ENCODE measurements around the gene HEATR5B.
"Not testable (repeated sequence)": the region's sequence is repeated elsewhere in the genome, so short reads cannot be mapped to it uniquely, and the experiment has no call there.

Gene HEATR5B

DNA sequence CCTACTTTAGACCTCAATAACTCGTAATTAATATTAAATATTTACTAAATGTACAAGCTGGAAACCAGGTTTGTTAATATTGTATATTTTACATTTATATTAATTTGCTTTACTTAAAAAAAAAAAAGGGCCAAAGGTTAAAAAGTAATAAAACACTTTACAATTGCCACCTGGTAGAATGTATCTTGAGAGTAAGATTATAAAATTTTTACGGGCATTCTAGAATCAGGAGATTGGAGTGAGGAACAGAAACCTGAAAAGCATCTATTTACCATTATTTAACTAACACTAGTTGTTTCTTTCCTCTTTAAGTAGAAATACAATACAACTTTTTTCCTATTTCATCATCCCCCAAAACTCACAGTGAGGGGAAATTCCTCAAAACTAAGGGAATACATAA, 102.3 kb downstream of the HEATR5B start:
- DNase-seq (ENCODE audit: low read depth): no peak

DNA sequence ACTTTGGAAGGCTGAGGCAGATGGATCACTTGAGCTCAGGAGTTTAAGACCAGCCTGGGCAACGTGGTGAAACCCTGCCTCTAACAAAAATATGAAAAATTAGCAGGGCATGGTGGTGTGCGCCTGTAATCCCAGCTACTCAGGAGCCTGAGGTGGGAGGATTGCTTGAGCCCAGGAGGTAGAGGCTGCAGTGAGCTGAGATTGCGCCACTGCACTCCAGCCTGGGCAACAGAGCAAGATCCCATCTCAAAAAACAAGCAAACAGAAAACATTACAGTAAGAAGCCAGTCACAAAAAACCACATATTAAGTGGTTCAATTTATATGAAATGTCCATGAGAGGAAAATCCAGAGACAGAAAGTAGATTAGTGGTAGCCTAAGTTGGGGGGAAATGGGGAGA, 105.2 kb downstream of the HEATR5B start:
- DNase-seq (ENCODE audit: low read depth): not testable (repeated sequence)

DNA sequence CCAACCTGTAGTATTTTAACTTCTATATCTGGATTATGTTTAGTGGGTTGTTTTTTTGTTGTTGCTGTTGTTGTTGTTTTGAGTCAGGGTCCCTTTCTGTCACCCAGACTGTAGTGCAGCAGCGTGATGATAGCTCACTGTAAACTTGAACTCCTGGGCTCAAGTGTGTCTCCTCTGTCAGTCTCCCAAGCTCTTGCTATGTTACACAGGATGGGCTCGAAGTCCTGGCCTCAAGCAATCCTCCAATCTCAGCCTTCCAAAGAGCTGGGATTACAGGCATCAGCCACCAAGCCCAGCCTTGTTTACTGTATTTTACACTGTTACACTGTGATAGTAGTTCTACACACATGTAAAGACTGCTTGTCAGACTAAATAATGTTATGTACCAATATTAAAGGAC, 108.1 kb downstream of the HEATR5B start:
- DNase-seq (ENCODE audit: low read depth): no peak

DNA sequence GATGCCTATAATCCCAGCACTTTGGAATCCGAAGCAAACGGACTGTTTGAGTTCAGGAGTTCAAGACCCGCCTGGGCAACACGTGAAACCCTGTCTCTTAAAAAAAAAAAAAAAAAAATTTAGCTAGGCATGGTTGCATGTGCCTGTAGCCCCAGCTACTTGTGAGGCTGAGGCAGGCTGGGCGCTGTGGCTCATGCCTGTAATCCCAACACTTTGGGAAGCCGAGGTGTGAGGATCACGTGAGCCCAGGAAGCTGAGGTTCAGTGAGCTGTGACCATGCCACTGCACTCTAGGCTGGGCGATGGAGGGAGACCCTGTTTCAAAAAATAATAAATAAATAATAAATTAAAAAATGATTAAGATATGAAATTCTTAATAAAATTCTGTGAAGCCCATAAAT, 108.9 kb downstream of the HEATR5B start:
- no peak for DNase-seq (ENCODE audit: low read depth)

DNA sequence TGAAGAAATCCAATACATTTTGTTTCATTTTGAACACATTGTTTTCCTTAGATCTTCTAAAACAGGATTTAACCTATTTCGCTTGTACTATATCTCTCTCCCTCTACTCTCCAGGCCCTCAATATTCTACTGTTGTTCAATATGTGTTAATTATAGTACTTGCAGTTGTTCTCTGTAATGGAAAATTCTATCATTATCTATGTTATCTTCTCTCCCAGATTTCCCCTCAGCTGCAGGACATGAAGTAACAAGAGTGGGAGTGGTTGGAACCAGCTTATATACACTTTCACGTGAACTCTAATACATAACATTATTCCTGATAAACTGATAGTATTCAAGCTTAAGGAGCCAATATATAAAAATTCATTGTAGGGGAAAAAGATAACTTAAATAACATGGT, 110.9 kb downstream of the HEATR5B start:
- no peak for DNase-seq (ENCODE audit: low read depth)

DNA sequence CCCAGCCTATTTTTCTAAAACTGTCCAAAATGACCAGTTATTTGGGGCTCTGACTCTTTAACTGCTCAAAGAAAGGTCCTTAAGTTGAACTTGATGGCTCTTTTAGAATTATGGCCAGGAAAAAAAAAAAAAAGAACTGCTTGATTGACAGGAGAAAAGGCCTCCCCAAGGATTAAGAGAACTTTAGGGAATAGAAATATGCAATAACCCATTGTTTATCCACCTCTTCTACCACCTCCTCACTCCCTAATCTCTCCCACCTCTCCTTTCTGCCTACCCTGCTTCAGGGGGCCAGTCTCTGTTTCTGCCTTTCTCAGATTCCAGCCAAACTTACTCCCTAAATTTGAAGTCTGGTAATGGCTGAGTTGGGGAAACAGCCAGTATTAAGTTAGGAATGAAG, 112.2 kb downstream of the HEATR5B start:
- DNase-seq (ENCODE audit: low read depth): no peak

DNA sequence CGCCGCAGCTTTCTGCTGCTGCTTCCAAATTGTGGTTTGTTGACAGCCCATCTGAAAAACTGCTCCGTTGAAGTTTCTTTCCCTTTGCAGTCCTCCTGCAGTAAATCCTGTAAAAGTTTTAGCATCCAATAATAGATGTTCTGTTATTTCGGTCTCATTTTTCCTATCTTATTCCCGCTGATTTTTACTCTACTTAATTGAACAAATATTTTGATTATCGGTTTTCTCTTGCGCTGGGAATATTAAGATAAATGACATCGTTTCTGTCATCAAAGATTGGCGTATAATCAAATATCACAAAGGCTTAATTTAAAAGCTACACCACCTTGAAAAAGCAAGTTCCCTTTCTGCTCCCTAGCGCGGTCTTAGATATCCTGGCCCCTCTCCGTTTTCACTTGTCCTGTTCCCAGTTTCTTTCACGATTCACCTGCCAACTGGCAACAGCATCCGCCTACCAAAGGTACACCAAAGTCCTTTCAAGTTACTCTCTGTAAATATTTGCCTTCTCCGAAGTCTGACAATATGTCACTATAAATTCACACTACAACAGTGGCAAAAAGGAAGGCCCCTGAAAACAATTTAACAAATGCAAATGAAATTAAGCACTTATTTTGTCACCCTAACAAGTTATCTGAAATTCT, 116.8 kb downstream of the HEATR5B start:
- no peak for DNase-seq (ENCODE audit: low read depth)

DNA sequence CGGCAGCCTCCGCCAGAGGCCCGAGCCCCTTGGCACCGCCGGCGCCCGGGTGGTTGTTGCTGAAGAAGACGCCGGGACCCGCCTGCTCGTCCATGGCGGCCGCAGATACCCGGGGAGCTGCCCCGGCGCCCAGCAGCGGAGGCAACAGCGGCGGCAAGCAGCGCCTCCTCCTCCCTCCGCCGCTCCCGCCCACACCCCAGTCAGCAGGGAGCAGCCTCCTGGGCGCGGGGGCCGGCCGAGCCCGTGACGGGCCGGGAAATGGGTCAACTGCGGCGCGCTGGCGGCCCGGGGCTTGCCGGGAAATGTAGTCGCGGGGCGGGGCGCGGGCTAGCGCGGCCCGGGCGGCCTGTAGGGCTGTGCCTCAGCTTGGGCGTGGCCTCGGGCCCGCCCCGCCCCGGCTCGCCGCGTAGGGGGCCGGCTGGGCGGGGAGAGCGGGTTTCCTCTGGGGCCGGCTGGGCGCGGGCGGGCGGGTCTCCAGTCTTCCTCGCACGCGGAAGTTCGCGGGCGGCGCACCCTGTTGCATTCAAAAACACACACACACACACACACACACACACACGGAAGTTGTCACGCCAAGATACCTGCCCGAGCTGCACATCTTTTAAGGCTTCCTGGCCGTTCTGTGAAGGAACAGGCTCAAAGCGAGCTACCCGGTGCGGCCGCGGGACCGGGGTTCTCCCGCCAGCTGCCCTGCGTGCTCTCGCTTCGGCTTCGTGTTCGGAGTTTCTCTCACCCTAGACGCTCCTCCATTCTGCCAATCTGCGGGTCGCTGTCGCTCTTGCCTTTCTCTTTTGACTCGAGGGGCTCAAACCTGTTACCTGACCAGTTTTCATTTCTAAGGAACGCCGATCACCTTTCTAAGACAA, 117.6 kb downstream of the HEATR5B start, which contains the start of gene STRN:
Gene STRN (minus strand): TSS at position 167 of the 866 bp plus-strand sequence. CDS start 73 bp downstream, at position 94.
- DNase-seq (ENCODE audit: low read depth): peak; percentile 71

DNA sequence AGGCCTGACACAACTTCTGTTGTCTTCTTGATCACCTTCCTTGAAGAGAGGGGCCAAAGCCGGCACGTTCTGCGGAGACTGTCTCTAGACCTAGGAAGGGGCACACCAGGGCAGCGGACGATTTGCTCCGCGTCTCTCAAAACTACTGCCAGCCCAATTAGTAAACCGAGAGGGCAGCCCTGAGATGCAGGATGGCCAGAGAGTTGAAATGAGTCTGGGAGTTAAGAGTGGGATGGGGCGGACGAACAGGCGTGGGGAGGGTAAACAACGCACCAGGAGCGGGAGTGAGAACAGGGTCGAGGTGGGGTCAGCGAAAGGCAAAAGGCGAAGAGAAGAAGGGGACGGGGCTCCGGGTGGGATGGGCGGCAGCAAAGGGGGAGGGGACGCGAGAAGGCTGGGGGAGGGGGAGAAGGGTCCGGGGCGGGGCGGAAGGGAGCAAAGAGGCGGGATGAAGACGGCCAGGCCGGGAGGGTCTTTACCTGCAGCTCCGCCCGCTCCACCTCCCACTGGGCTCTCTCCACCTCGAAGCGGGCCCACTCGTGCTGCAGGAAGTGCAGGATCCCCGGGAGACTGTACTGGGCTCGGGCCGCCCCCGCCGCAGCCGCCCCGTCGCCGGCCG, 118.3 kb downstream of the HEATR5B start:
- no peak for DNase-seq (ENCODE audit: low read depth)

DNA sequence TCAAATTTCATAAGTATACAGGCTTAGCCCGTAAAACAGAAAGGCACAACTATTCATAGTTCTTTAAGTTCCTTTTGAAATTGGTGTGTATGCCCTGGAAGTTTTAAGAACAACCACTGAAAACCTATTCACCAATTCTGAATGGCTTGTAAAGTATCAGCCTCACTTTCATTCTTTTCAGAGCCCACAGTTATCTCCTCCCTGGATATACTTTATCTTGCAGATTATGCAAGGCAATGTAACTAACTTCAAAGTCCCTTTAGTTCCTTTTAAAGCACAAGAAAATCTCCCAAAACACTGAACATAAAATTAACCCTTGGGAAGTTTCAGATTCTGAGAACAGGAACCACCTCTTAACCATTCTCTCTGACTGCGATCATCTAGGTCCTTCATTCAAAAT, 119.0 kb downstream of the HEATR5B start:
- no peak for DNase-seq (ENCODE audit: low read depth)

DNA sequence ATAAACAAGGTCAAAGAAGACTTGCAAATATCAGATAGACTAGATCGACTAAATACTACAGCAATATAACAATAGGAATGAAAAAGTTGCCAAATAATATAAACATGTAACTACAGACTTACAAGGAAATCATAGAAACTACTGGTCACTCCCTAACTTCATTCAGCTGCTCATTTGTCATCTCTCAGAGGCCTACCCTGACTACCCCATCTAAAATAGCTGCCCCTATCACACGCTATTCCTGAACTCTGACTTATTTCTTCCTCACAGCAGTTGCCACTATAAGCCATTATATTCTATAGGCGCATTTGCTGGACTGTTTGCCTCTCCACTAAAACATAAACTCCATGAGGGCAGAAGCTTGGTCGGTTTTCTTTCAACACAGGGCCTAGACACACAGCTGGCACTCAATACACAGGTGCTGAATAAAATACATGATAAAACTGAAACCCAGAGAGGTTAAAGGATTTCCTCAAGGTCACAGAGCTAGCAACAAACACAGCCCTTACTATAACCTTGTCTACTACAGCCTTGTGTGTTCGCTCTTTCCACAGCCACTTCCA, 119.6 kb downstream of the HEATR5B start:
- no peak for DNase-seq (ENCODE audit: low read depth)

DNA sequence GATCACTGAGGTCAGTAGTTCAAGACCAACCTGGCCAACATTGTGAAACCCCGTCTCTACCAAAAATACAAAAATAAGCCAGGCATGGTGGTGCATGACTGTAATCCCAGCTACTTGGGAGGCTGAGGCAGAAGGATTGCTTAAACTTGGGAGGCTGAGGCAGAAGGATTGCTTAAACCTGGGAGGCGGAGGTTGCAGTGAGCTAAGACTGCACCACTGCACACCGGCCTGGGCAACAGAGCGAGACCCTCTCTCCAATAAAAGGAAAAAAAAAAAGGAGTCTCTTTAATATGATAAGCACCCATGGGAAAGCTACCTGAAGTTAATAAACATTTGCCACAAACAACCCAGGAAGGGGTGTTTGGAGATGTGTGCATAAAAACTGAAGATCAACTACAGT, 120.4 kb downstream of the HEATR5B start:
- DNase-seq (ENCODE audit: low read depth): no peak

DNA sequence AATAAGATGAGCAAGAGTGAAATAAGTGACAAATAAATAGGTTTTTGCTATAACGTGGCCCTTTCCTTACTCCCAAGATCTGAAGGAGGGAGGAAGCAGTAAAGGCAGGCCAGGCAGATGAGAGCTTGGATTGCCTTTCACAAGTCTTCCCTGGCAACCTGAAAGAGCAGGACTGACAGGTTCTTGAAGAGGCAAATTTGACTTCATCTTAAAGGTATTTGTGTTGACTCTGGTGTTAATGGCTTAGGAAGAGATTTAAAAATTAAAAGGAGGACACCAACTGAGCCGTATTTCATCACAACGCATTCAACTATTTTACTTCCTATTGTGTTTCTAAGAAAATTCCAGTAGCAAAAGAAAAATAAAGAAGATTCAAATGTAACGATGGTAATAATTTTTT, 121.1 kb downstream of the HEATR5B start:
- DNase-seq (ENCODE audit: low read depth): no peak

DNA sequence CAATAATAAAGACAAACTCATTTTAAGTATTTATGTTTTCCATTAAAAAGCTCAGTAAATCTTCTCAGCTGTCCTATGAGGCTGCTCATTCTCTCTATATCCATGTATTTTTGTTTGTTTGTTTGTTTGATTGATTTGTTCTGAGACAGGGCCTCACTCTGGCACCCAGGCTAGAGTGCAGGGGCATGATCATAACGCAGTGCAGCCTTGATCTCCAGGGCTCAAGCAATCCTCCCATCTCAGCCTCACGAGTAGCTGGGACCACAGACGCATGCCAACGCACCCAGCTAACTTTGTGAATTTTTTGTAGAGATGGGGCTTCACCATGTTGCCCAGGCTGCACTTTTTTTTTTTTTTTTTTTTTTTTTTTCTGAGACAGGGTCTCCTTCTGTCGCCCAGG, 123.4 kb downstream of the HEATR5B start:
- DNase-seq (ENCODE audit: low read depth): no peak

DNA sequence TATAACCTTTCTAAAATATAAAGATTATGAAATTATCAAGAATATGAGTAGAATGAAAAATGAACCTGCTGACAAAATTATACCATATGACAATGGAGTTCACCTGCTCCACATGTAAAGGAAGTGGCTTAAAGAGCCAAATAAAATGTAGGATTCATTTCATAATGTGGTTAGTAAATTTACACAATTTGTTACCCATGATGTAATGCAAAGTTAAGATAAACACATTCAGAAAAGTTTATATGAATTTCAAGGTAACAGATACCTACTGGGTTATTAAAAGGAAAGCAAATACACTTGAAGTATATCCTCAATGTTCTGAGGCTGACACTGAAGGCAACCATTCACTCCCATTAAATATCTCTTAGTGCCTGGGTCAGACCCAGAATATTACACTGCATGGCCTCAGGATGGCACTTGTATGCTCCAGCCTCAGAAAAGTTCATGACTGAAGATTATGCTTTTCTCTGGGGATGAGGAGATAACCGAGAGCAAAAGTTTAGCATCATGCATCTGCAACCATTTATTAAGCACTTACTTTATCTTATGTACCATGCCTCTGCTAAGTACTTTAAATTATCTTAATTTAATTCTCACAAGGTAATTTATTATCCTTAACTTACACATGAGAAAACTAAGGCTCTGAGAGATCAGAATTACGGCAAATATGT, 124.0 kb downstream of the HEATR5B start:
- no peak for DNase-seq (ENCODE audit: low read depth)

DNA sequence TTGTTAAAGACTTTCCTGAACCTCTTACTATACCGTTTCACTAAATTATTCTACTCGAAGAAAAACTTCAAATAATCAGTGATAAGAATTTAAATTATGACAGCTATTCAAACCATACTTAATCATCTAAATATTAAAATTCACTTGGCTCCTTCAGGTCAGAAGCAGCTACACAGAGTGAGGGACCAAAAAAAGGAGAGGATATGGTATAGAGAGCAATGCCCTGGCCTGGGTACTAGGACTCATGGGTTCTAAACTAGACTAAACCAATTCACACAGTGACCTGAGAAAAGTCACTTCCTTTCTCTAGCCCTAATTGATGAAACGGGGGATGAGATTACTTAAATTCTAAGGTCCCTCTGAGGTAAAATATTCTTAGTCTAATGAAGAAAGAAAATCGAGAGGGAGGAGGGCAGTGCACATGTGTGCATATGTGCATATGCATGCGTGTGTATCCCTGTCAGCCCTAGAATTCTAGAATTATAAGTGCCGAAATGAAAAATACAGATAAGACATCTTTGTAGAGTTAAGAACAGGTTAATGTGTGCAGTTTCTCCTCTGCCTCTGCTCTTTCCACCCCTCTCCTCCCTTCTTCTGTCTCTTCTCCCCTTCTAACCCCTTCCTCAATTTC, 129.1 kb downstream of the HEATR5B start:
- no peak for DNase-seq (ENCODE audit: low read depth)

DNA sequence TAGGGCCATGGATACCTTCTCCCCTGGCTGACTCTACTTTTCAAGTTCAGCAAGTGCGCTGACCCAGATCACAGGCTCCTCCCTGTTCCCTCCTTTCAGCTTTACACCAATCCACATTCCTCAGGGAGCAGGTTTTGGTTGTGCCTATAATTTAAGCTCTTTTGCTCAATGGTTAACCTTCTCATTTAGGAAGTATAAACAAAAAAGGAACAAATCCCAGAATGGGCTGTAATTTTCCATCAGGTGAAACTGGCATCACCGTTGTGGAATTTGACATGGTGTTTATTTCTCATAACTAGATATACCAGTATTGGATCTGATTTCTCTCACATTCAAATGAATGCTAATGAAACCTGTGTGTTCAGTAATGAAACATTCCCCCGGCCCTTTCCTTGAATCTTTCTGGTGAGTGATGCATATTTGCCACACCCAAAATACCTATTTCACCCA, 131.4 kb downstream of the HEATR5B start:
- DNase-seq (ENCODE audit: low read depth): no peak

DNA sequence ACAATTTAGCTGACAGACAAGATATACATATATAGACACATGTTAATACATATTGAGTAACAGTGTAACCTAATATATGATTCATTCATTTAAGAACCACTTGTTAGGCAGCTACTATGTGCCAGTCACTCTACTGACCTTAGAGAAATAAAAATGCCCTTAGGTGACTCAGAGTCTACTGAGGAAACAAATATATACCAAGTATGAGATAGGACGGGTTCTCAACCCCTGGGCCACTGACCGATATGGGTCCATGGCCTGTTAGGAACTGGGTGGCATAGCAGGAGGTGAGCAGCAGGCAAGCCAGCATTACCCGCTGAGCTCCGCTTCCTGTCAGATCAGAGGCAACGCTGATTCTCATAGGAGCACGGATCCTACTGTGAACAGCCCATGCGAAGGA, 132.6 kb downstream of the HEATR5B start:
- DNase-seq (ENCODE audit: low read depth): peak; percentile 10

DNA sequence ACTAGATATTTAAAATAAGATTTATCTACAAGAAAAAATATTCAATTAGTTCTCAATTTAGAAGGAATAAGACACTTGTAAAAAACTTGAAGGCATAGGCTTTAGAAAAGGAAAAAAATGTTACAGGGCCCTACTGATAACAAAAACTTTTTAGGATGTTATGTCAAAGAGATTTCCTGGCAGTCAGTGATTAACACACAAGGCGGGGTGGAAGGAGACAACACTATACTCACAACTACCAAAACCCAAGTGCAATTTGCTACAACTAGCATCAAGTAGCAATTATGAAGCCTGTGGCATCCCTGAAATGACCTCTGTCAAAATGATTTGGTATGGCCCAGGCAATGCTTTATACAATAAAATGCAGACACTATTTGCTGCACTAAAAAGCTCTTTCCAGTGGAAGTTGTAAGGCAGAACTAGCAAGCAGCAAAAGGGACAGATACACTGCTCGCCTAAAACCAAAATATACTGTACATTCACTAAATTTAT, 133.1 kb downstream of the HEATR5B start:
- no peak for DNase-seq (ENCODE audit: low read depth)

DNA sequence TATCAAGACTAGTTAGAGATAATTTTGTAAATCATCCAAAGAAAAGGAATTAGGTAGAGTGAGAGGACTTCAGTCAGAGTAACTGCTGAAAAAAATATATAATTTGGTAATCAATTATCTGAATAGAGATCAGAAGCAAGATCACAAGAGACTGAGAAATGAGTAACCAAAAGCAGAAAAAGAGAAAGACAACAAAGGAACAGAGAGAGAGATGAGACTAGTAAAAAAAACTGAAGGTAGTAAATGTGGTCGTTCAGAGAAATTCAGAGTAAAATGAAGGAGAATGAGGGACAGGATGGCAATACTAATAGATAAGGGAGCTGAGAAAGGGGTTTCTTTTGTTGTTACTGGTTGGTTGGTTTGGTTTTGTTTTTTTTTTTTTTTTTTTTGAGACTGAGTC, 134.3 kb downstream of the HEATR5B start:
- DNase-seq (ENCODE audit: low read depth): no peak

DNA sequence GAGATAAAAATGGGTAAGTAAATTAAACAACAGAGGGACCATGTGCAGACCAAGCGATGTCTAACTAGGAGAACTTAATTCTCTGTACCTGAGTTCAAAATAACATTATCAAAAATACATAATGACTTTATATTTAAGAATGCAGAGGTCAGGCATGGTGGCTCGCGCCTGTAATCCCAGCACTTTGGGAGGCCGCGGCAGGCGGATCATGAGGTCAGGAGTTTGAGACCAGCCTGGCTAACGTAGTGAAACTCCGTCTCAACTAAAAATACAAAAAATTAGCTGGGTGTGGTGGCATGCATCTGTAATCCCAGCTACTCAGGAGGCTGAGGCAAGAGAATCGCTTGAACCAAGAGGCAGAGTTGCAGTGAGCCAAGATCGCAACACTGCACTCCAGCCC, 138.9 kb downstream of the HEATR5B start:
- not testable (repeated sequence) for DNase-seq (ENCODE audit: low read depth)

Measured in non-pigmented ciliary epithelial cell (primary cell).